ENCODE results near the gene FNDC7.

GRCh38 chr1:108703939-108704338, 8.8 kb upstream of the FNDC7 start:
- TF ChIP-seq, protein P1, sequence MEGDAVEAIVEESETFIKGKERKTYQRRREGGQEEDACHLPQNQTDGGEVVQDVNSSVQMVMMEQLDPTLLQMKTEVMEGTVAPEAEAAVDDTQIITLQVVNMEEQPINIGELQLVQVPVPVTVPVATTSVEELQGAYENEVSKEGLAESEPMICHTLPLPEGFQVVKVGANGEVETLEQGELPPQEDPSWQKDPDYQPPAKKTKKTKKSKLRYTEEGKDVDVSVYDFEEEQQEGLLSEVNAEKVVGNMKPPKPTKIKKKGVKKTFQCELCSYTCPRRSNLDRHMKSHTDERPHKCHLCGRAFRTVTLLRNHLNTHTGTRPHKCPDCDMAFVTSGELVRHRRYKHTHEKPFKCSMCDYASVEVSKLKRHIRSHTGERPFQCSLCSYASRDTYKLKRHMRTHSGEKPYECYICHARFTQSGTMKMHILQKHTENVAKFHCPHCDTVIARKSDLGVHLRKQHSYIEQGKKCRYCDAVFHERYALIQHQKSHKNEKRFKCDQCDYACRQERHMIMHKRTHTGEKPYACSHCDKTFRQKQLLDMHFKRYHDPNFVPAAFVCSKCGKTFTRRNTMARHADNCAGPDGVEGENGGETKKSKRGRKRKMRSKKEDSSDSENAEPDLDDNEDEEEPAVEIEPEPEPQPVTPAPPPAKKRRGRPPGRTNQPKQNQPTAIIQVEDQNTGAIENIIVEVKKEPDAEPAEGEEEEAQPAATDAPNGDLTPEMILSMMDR (IDR thresholded peaks at IDR 0.05) = no peak
- TF ChIP-seq POLR2A (IDR thresholded peaks at IDR 0.05) (no peak), EP300 (IDR thresholded peaks at IDR 0.05) (no peak)
